ENCODE results near the gene OAS3.

DNA sequence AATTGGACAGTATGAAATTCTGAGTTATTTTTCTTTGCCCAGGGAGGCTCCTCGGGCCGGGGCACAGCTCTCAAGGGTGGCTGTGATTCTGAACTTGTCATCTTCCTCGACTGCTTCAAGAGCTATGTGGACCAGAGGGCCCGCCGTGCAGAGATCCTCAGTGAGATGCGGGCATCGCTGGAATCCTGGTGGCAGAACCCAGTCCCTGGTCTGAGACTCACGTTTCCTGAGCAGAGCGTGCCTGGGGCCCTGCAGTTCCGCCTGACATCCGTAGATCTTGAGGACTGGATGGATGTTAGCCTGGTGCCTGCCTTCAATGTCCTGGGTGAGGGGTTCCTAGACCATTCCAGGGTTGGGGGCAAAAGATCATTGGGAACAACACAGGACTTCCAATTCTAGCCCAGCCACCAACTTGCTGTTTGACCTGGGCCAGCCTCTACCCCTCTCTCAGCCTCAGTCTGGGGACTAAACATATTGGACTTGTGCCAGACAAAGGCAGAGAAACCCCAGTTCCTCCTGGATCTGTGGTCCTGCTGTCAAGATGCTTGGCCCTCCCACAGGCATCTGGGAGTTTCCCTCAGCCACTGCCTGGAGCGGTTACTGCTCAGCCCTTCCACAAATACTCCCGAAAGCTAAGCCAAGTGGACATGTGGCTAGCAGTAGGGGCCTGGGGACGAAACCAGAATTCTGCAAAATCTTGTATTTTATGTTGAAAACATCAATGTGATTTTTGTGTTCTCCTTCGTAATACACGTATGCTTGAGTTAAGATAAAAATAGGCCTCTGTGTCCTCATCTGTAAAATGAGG, 3.5 kb downstream of the OAS3 start:
- TF ChIP-seq CTCF (IDR thresholded peaks at IDR 0.05) (no peak), POLR2A (IDR thresholded peaks at IDR 0.05) (no peak)

Data from breast epithelium (tissue), 3 donors.